HCT116 (cell line): ENCODE data around the gene ANGPTL4. TPM values are rescaled to one million over a fixed set of nuclear protein-coding genes. Genes with fewer than 3 reads are reported as not detected.

Source experiments
- ATAC-seq: fragments of 200-7000 bp; cut with Tn5 transposase; 2 replicates; pipeline ENCODE4 v1.9.1; 2020; ENCODE audit warnings: mild to moderate bottlenecking, moderate library complexity
- BruUV-seq: library from RNA; stranded (reverse); fragments of 400-500 nt; replicated peaks from 2 replicates; lab custom pipeline; 2021; lab: Mats Ljungman, UMichigan
- CTCF ChIA-PET: fragments of 300-600 bp; sonication (Branson Sonifier 250); formaldehyde crosslinking; loops from one replicate; lab custom pipeline; 2021; ENCODE audit warnings: antibody characterized with exemption; lab: Charles Lee
- POLR2A ChIA-PET: fragments of 300-600, 350-600 bp; sonication (Branson Sonifier 250); formaldehyde crosslinking; loops from one replicate; lab custom pipeline; 2021; ENCODE audit warnings: antibody characterized with exemption; lab: Charles Lee
- RAD21 ChIA-PET, 2 experiments: fragments of 300-600 bp; sonication (Branson Sonifier 250); formaldehyde crosslinking; loops; one replicate each; lab custom pipeline; 2023; ENCODE audit warnings: low total read pairs in 2 of 2; ENCODE audit not compliant: uncharacterized antibody in 2 of 2, unreplicated experiment in 2 of 2, low non-redundant PET in 1 of 2; lab: Charles Lee
- DNase-seq: peaks from one replicate; pipeline ENCODE4 v3.0.0-alpha.2; 2010; ENCODE audit warnings: low read depth, low spot score
- H2AFZ ChIP-seq: fragments of 200-600 bp; shearing (Covaris generic), sonication (generic); 2 replicates; pipeline ENCODE4 v1.6.1; 2017; ENCODE audit warnings: low read depth, mixed run types, mixed read lengths, antibody characterized with exemption, low read length; ENCODE audit not compliant: poor library complexity, severe bottlenecking
- H3K27ac ChIP-seq: 2 replicates; pipeline ENCODE4 v1.5.1; 2012; ENCODE audit warnings: low read depth, low read length
- H3K27me3 ChIP-seq: fragments of 200-600 bp; sonication (generic); 2 replicates; pipeline ENCODE4 v1.6.1; 2016; ENCODE audit warnings: mixed run types, low read length, mixed read lengths; ENCODE audit not compliant: insufficient read depth
- H3K36me3 ChIP-seq, 2 experiments: fragments of 200-500 bp in 1 of 2; fragments of 200-600 bp in 1 of 2; sonication (Bioruptor generic) in 1 of 2; sonication (generic) in 1 of 2; 2 replicates each; pipeline versions ENCODE4 v1.5.1 to v1.6.1; 2014 to 2016; ENCODE audit warnings: low read length in 2 of 2, inconsistent platforms in 1 of 2, mixed read lengths in 1 of 2, mixed run types in 1 of 2; ENCODE audit not compliant: insufficient read depth in 2 of 2, control insufficient read depth in 1 of 2
- H3K4me1 ChIP-seq, 2 experiments: fragments of 200-600 bp in 1 of 2; sonication (generic) in 1 of 2; 2 replicates each; pipeline versions ENCODE4 v1.5.1 to v1.6.1; 2012 to 2017; ENCODE audit warnings: low read length in 2 of 2, inconsistent platforms in 1 of 2, mild to moderate bottlenecking in 1 of 2, mixed read lengths in 1 of 2, mixed run types in 1 of 2, moderate library complexity in 1 of 2; ENCODE audit not compliant: insufficient read depth in 2 of 2, control insufficient read depth in 1 of 2
- H3K4me2 ChIP-seq: fragments of 200-600 bp; sonication (generic); 2 replicates; pipeline ENCODE4 v1.6.1; 2017; ENCODE audit warnings: mixed run types, low read length, mixed read lengths
- H3K4me3 ChIP-seq, 2 experiments: fragments of 200-600 bp in 1 of 2; sonication (generic) in 1 of 2; replicated peaks in 1 of 2; 2 replicates each; pipeline ENCODE4 v1.5.1; 2011 to 2016; ENCODE audit warnings: low read length in 2 of 2, control low read depth in 1 of 2, low read depth in 1 of 2, mild to moderate bottlenecking in 1 of 2, mixed read lengths in 1 of 2, mixed run types in 1 of 2
- H3K79me2 ChIP-seq: fragments of 200-600 bp; sonication (generic); 2 replicates; pipeline ENCODE4 v1.6.1; 2017; ENCODE audit warnings: mild to moderate bottlenecking, mixed run types, low read length, moderate library complexity, mixed read lengths; ENCODE audit not compliant: insufficient read depth
- H3K9ac ChIP-seq: fragments of 200-600 bp; sonication (generic); 2 replicates; pipeline ENCODE4 v1.6.1; 2016; ENCODE audit warnings: low read length, mixed read lengths
- H3K9me2 ChIP-seq: fragments of 200-600 bp; sonication (generic), shearing (Covaris generic); 2 replicates; pipeline ENCODE4 v1.6.1; 2017; ENCODE audit warnings: mixed run types, mild to moderate bottlenecking, moderate library complexity; ENCODE audit not compliant: insufficient read depth
- H3K9me3 ChIP-seq, 2 experiments: fragments of 200-500 bp in 1 of 2; fragments of 200-600 bp in 1 of 2; sonication (Bioruptor generic) in 1 of 2; sonication (generic) in 1 of 2; 2 replicates each; pipeline ENCODE4 v1.6.1; 2014 to 2017; ENCODE audit warnings: low read length in 2 of 2, mixed read lengths in 2 of 2, inconsistent platforms in 1 of 2, low read depth in 1 of 2, mild to moderate bottlenecking in 1 of 2, mixed run types in 1 of 2, moderate library complexity in 1 of 2; ENCODE audit not compliant: control insufficient read depth in 1 of 2, insufficient read depth in 1 of 2
- H4K20me1 ChIP-seq: fragments of 200-600 bp; sonication (generic), shearing (Covaris generic); 2 replicates; pipeline ENCODE4 v1.6.1; 2017; ENCODE audit warnings: mixed run types, mild to moderate bottlenecking, moderate library complexity; ENCODE audit not compliant: insufficient read depth
- EGR1 ChIP-seq: IDR thresholded peaks from 2 replicates; pipeline ENCODE4 v1.6.1; 2012; ENCODE audit warnings: low read depth
- ELF1 ChIP-seq: IDR thresholded peaks from 2 replicates; pipeline ENCODE4 v1.6.1; 2012; ENCODE audit warnings: low read depth, borderline replicate concordance
- POLR2AphosphoS5 ChIP-seq: IDR thresholded peaks from 2 replicates; pipeline ENCODE4 v1.6.1; 2011; ENCODE audit warnings: mild to moderate bottlenecking, low read depth, low read length, moderate library complexity
- SIN3A ChIP-seq: IDR thresholded peaks from 2 replicates; pipeline ENCODE4 v1.6.1; 2012; ENCODE audit warnings: low read depth
- SP1 ChIP-seq: IDR thresholded peaks from 2 replicates; pipeline ENCODE4 v1.6.1; 2012; ENCODE audit warnings: low read depth
- SRF ChIP-seq: IDR thresholded peaks from 2 replicates; pipeline ENCODE4 v1.6.1; 2012; ENCODE audit warnings: low read depth
- TCF7L2 ChIP-seq: IDR thresholded peaks from 2 replicates; pipeline ENCODE4 v1.7.0; 2011; ENCODE audit warnings: borderline replicate concordance, inconsistent platforms; ENCODE audit not compliant: insufficient read depth, insufficient read length; ENCODE audit errors: extremely low read depth
- YY1 ChIP-seq: IDR thresholded peaks from 2 replicates; pipeline ENCODE4 v1.6.1; 2011; ENCODE audit warnings: low read length, low read depth, moderate library complexity, mild to moderate bottlenecking; ENCODE audit not compliant: insufficient replicate concordance; ENCODE audit errors: extremely low read depth
- ZNF274 ChIP-seq: fragments of 200-500 bp; sonication (Bioruptor generic); IDR thresholded peaks from 2 replicates; pipeline ENCODE4 v1.6.1; 2014; ENCODE audit warnings: mild to moderate bottlenecking, low read depth, low read length, inconsistent platforms
- intact Hi-C: fragments of 100-400 bp; cut with micrococcal nuclease; formaldehyde crosslinking; loops from 2 replicates; pipeline ENCODE4 v1.10.0; 2022
- total RNA-seq: library from RNA; stranded (reverse); gene quantifications from one replicate; pipeline ENCODE4 v1.2.1, GENCODE V29; 2021; ENCODE audit not compliant: unreplicated experiment
- TF ChIP-seq, protein P1 (sequence below), 3 experiments: fragments of 200-600 bp in 1 of 3; sonication (generic) in 1 of 3; IDR thresholded peaks in 2 of 3; conservative IDR thresholded peaks in 1 of 3; 2 replicates each; pipeline ENCODE4 v1.5.1; 2012 to 2017; ENCODE audit warnings: low read depth in 2 of 3, low read length in 2 of 3, antibody characterized with exemption in 1 of 3, borderline replicate concordance in 1 of 3, control low read depth in 1 of 3, mild to moderate bottlenecking in 1 of 3, mixed read lengths in 1 of 3, mixed run types in 1 of 3, moderate library complexity in 1 of 3; ENCODE audit not compliant: insufficient read depth in 1 of 3

Gene ANGPTL4
- total RNA-seq, 1 experiment from 2014 or later = 54.8 TPM

DNA sequence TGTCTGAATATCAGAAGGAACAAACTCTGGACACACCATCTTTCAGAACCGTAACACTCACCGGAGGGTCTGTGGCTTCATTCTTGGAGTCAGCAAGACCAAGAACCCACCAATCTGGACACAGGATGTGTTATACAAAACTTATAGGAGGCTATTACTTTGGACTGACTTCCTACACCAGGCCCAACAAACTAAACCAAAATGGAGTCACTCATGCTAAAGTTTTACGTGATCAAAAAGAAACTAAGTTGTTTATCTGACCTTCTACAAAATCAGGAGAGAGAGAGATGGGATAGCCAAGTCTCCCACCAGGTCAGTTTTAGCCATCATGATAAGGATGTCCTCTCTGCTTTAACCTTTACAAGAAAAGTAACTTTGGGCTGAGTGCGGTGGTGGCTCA, 23.0 kb downstream of the ANGPTL4 start (continued):
- TF ChIP-seq, protein P1, sequence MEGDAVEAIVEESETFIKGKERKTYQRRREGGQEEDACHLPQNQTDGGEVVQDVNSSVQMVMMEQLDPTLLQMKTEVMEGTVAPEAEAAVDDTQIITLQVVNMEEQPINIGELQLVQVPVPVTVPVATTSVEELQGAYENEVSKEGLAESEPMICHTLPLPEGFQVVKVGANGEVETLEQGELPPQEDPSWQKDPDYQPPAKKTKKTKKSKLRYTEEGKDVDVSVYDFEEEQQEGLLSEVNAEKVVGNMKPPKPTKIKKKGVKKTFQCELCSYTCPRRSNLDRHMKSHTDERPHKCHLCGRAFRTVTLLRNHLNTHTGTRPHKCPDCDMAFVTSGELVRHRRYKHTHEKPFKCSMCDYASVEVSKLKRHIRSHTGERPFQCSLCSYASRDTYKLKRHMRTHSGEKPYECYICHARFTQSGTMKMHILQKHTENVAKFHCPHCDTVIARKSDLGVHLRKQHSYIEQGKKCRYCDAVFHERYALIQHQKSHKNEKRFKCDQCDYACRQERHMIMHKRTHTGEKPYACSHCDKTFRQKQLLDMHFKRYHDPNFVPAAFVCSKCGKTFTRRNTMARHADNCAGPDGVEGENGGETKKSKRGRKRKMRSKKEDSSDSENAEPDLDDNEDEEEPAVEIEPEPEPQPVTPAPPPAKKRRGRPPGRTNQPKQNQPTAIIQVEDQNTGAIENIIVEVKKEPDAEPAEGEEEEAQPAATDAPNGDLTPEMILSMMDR (IDR thresholded peaks at IDR 0.05 in 2 of 3, conservative IDR thresholded peaks at IDR 0.05 in 1 of 3; ENCODE audit: borderline replicate concordance in 1 of 3, insufficient read depth in 1 of 3, low read depth in 2 of 3, low read length in 2 of 3) = no peak
- no peak for TF ChIP-seq ELF1
- no peak for TF ChIP-seq SRF
- TF ChIP-seq ZNF274 = no peak
- no peak for TF ChIP-seq YY1
- TF ChIP-seq SP1 = no peak

DNA sequence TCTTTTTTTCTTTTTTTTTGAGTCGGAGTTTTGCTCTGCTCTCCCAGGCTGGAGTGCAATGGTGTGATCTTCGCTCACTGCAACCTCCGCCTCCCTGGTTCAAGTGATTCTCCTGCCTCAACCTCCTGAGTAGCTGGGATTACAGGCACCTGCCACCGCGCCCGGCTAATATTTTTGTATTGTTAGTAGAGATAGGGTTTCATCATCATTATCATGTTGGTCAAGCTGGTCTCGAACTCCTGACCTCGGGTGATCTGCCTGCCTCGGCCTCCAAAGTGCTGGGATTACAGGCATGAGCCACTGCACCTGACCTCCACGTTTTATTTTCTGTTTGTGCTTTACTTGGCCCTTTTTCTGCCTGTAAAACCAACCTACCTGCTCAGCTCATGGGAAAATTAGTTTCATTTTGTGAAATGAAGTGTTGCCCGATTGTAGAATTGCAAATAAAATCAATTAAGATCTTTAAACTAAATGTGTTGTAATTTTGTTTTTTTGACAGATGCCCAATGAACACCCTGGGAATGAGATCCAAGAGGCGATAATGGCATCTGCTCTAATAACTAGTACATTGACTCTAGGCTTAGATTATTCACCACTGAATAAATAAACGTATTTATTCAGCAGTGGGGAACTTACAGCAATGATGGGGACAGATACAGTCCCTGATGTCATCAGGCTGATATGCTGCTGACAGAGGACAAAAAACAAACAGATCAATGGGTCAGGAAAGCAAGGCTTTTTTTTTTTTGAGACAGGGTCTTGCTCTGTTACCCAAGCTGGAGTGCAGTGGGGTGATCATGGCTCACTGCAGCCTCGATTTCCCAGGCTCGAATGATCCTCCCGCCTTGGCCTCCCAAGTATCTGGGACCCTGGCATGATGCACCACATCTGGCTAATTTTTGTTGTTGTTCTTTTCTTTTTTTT, 24.0 kb downstream of the ANGPTL4 start:
- no peak overlapping the region for H2AFZ ChIP-seq
- H3K27ac ChIP-seq = no peak overlapping the region
- H3K79me2 ChIP-seq = peaks cover 22% of the 10 kb centered on the region
- peaks cover 6 to 25% of the 10 kb centered on the region in 2 experiments; a peak in 3 of 4 replicates for H3K4me1 ChIP-seq
- H4K20me1 ChIP-seq = no peaks in the 10 kb centered on the region; the same call in 1 of the 2 replicates
- POLR2A ChIA-PET = interaction anchor here (2.0 to 3.0 kb wide), 2 partner anchors 9 to 11 kb away, joined by 10 to 12 read pairs; no protein-coding TSS in a partner anchor
- intact Hi-C loops = no loop called here
- H3K4me2 ChIP-seq = peak overlapping the region; percentile 75; the same call in 1 of the 2 replicates
- DNase-seq (no peak), ATAC-seq (no peak)
- H3K36me3 ChIP-seq = no peaks in the 10 kb centered on the region
- H3K9me3 ChIP-seq = no peaks in the 10 kb centered on the region; a peak in 1 of 4 replicates
- TF ChIP-seq ZNF274 (no peak), TCF7L2 (no peak), POLR2AphosphoS5 (no peak), EGR1 (no peak), SRF (no peak), SIN3A (no peak)
- no TSS peak for BruUV-seq
- RAD21 ChIA-PET = no interaction called here
- no peaks in the 10 kb centered on the region for H3K9me2 ChIP-seq
- no peak overlapping the region for H3K9ac ChIP-seq
- H3K4me3 ChIP-seq = no peak overlapping the region
- H3K27me3 ChIP-seq = no peaks in the 10 kb centered on the region
- CTCF ChIA-PET = no interaction called here
